Choroid plexus epithelial cell (primary cell): ENCODE data around the gene GPR143.

ENCODE experiments used
- DNase-seq: peaks from one replicate; pipeline ENCODE4 v3.0.0-alpha.2; 2010; ENCODE audit warnings: low read depth
- H3K4me3 ChIP-seq: 2 replicates; pipeline ENCODE4 v1.5.1; 2011; ENCODE audit warnings: low read depth, mild to moderate bottlenecking, control low read depth, low read length, moderate library complexity
- CTCF ChIP-seq: conservative IDR thresholded peaks from 2 replicates; pipeline ENCODE4 v1.5.1; 2011; ENCODE audit warnings: low read depth, mild to moderate bottlenecking, control low read depth, inconsistent platforms, low read length, moderate library complexity

Gene GPR143

GRCh38 chrX:9767375-9767774, 1.7 kb upstream of the GPR143 start:
- TF ChIP-seq CTCF, result no peak
- no peak for DNase-seq
- H3K4me3 ChIP-seq, result no peak overlapping the region

GRCh38 chrX:9765072-9765736, 443 bp downstream of the GPR143 start:
- no peak for TF ChIP-seq CTCF
- DNase-seq, result no peak
- peak overlapping the region; percentile 22 for H3K4me3 ChIP-seq

GRCh38 chrX:9759337-9759736, 6.3 kb downstream of the GPR143 start:
- DNase-seq, result no peak
- no peak for TF ChIP-seq CTCF
- no peak overlapping the region for H3K4me3 ChIP-seq

GRCh38 chrX:9758021-9758638, 7.5 kb downstream of the GPR143 start:
- no peak for DNase-seq
- H3K4me3 ChIP-seq, result no peak overlapping the region
- TF ChIP-seq CTCF, result no peak

- no peak for TF ChIP-seq CTCF
- peak; percentile 30 for DNase-seq
- no peak overlapping the region for H3K4me3 ChIP-seq
These were observed 8.3 kb downstream of the GPR143 start for GRCh38 chrX:9757366-9757765.

- no peak overlapping the region for H3K4me3 ChIP-seq
- no peak for DNase-seq
- TF ChIP-seq CTCF, result no peak
These were observed 16.4 kb downstream of the GPR143 start for GRCh38 chrX:9749146-9749692.

GRCh38 chrX:9747644-9748043, 18.0 kb downstream of the GPR143 start:
- no peak overlapping the region for H3K4me3 ChIP-seq
- TF ChIP-seq CTCF, result no peak
- no peak for DNase-seq
